CD4-positive, alpha-beta memory T cell (primary cell): ENCODE measurements around the gene MZB1. TPM values are rescaled to one million over a fixed set of nuclear protein-coding genes. Genes with fewer than 3 reads are reported as not detected.

ENCODE experiments used
- CTCF ChIA-PET: fragments of 350-600 bp; sonication (Branson Sonifier 250); formaldehyde crosslinking; loops from one replicate; lab custom pipeline; 2021; ENCODE audit warnings: inconsistent platforms; ENCODE audit not compliant: partially characterized antibody; lab: Charles Lee
- POLR2A ChIA-PET: fragments of 350-600 bp; sonication (Branson Sonifier 250); formaldehyde crosslinking; loops from one replicate; lab custom pipeline; 2021; ENCODE audit not compliant: partially characterized antibody; lab: Charles Lee
- DNase-seq, 5 donors: peaks; one replicate each; pipeline versions ENCODE4 v3.0.0 to v3.0.0-alpha.2; 2020 to 2022; ENCODE audit warnings: mixed read lengths in 1 of 5
- H3K27ac ChIP-seq: one replicate; pipeline ENCODE4 v1.7.0; 2013; ENCODE audit warnings: low read depth, low read length
- H3K27me3 ChIP-seq: 2 replicates; pipeline ENCODE4 v1.7.0; 2013; ENCODE audit warnings: mild to moderate bottlenecking, low read length, moderate library complexity; ENCODE audit not compliant: insufficient read depth
- H3K36me3 ChIP-seq: 2 replicates; pipeline ENCODE4 v1.7.0; 2013; ENCODE audit warnings: mild to moderate bottlenecking, low read length, moderate library complexity; ENCODE audit not compliant: insufficient read depth
- H3K4me1 ChIP-seq: 2 replicates; pipeline ENCODE4 v1.7.0; 2013; ENCODE audit warnings: mild to moderate bottlenecking, low read length, moderate library complexity; ENCODE audit not compliant: insufficient read depth
- H3K4me3 ChIP-seq, 2 donors: one replicate each; pipeline ENCODE4 v1.7.0; 2013; ENCODE audit warnings: low read length in 2 of 2, mild to moderate bottlenecking in 1 of 2
- H3K9me3 ChIP-seq, 2 donors: one replicate each; pipeline ENCODE4 v1.7.0; 2013; ENCODE audit warnings: low read length in 2 of 2, control low read depth in 1 of 2; ENCODE audit not compliant: control insufficient read depth in 1 of 2
- H3K27ac Mint-ChIP-seq, 7 donors: one replicate each; pipeline ENCODE4 v1.8.0; 2020 to 2021; ENCODE audit warnings: mixed read lengths in 7 of 7, mild to moderate bottlenecking in 6 of 7, inconsistent platforms in 3 of 7, moderate library complexity in 3 of 7
- H3K27me3 Mint-ChIP-seq, 2 donors: one replicate each; pipeline ENCODE4 v1.8.0; 2020 to 2021; ENCODE audit warnings: mixed read lengths in 2 of 2
- H3K36me3 Mint-ChIP-seq, 2 donors: one replicate each; pipeline ENCODE4 v1.8.0; 2020 to 2021; ENCODE audit warnings: mixed read lengths in 2 of 2, inconsistent platforms in 1 of 2, mild to moderate bottlenecking in 1 of 2
- H3K4me1 Mint-ChIP-seq, 4 donors: one replicate each; pipeline ENCODE4 v1.8.0; 2020 to 2021; ENCODE audit warnings: mixed read lengths in 4 of 4, mild to moderate bottlenecking in 1 of 4
- H3K4me3 Mint-ChIP-seq, 8 donors: one replicate each; pipeline ENCODE4 v1.8.0; 2020 to 2021; ENCODE audit warnings: mixed read lengths in 8 of 8, mild to moderate bottlenecking in 7 of 8, moderate library complexity in 6 of 8, inconsistent platforms in 3 of 8
- H3K9me3 Mint-ChIP-seq, 8 donors: one replicate each; pipeline ENCODE4 v1.8.0; 2020 to 2021; ENCODE audit warnings: mixed read lengths in 8 of 8, mild to moderate bottlenecking in 5 of 8, inconsistent platforms in 3 of 8, moderate library complexity in 1 of 8
- intact Hi-C: fragments of 100-400 bp; cut with micrococcal nuclease; formaldehyde crosslinking; loops from one replicate; pipeline ENCODE4 v1.15.1; 2023
- polyA plus RNA-seq, 2 donors: library from polyadenylated mRNA; unstranded; fragments of 300-500 nt; fragmentation: Illumina TruSeq; gene quantifications; one replicate each; pipeline ENCODE4 v1.2.3, GENCODE V29; 2021
- total RNA-seq, 2 experiments: library from RNA; stranded (reverse); gene quantifications; one replicate each; pipeline ENCODE4 v1.2.3, GENCODE V29; 2021

The MZB1 gene
- total and polyA plus RNA-seq, 4 experiments from 2014 or later, result 0.84 to 8.2 (median 1.0) TPM

- Mint-ChIP-seq H3K36me3 (peaks cover 2 to 4% of the 10 kb centered on the region in 2 donors), H3K4me3 (peak overlapping the region; percentile 91 to 99 (median 94)), H3K4me1 (peaks cover 16 to 31% (median 22%) of the 10 kb centered on the region in 4 donors), H3K27me3 (no peaks in the 10 kb centered on the region), H3K9me3 (peaks cover 0 to 2% (median 0%) of the 10 kb centered on the region in 8 donors), H3K27ac (peak overlapping the region; percentile 91 to 100 (median 99))
- Histone ChIP-seq H3K36me3 (no peaks in the 10 kb centered on the region), H3K27me3 (no peaks in the 10 kb centered on the region), H3K4me3 (peak overlapping the region in 1 of 2 donors; percentile 90), H3K27ac (peak overlapping the region; percentile 85), H3K9me3 (no peaks in the 10 kb centered on the region), H3K4me1 (peaks cover 20% of the 10 kb centered on the region)
- intact Hi-C loops, result loop anchor here (1.0 to 10.0 kb wide), 9 partner anchors 11 to 827 kb away; partner anchors contain the start of genes DNAJC18, HSPA9, MATR3 and PAIP2
- ChIA-PET CTCF (interaction anchor here (1.2 to 4.3 kb wide), 3 partner anchors 13 to 109 kb away, joined by 5 to 25 read pairs (median 7); partner anchors contain the start of gene MZB1), POLR2A (interaction anchor here (1.1 to 4.7 kb wide), 18 partner anchors 10 to 939 kb away, joined by 3 to 49 read pairs (median 6); partner anchors contain the start of genes DNAJC18, EGR1, ETF1 and MATR3)
- no peak for DNase-seq
Observed at GRCh38 chr5:139404484-139404840, 14.7 kb upstream of the MZB1 start.

- H3K27ac ChIP-seq, result peak within 1 kb of the TSS; percentile 85
- H3K36me3 ChIP-seq, result no peaks in the 10 kb centered on the region
- peaks cover 16 to 31% (median 22%) of the 10 kb centered on the region in 4 donors for H3K4me1 Mint-ChIP-seq
- H3K27ac Mint-ChIP-seq, result peak within 1 kb of the TSS; percentile 91 to 100 (median 99)
- H3K27me3 Mint-ChIP-seq, result no peaks in the 10 kb centered on the region
- intact Hi-C loops, result loop anchor here (1.0 to 10.0 kb wide), 9 partner anchors 11 to 827 kb away; partner anchors contain the start of genes DNAJC18, HSPA9, MATR3 and PAIP2
- peaks cover 4 to 5% of the 10 kb centered on the region in 2 donors for H3K36me3 Mint-ChIP-seq
- peak within 1 kb of the TSS; percentile 71 to 90 for H3K4me3 ChIP-seq
- ChIA-PET CTCF (interaction anchor here (1.0 to 4.3 kb wide), 10 partner anchors 12 to 232 kb away, joined by 3 to 25 read pairs (median 4); partner anchors contain the start of genes MZB1 and PAIP2), POLR2A (interaction anchor here (0.6 to 4.7 kb wide), 23 partner anchors 10 to 939 kb away, joined by 3 to 49 read pairs (median 5); partner anchors contain the start of genes DNAJC18, EGR1, ETF1 and MATR3)
- peaks cover 20% of the 10 kb centered on the region for H3K4me1 ChIP-seq
- H3K9me3 Mint-ChIP-seq, result peaks cover 0 to 2% (median 0%) of the 10 kb centered on the region in 8 donors
- peak; percentile 97 to 98 (median 98) for DNase-seq
- no peaks in the 10 kb centered on the region for H3K9me3 ChIP-seq
- peak within 1 kb of the TSS; percentile 91 to 99 (median 94) for H3K4me3 Mint-ChIP-seq
- H3K27me3 ChIP-seq, result no peaks in the 10 kb centered on the region
Observed at GRCh38 chr5:139403787-139404483, 14.2 kb upstream of the MZB1 start, which contains the start of gene SPATA24. SPATA24 (minus strand) TSS chr5:139404089; CDS start chr5:139404060, 29 bp downstream.

- no peaks in the 10 kb centered on the region for H3K36me3 ChIP-seq
- peaks cover 20% of the 10 kb centered on the region for H3K4me1 ChIP-seq
- Mint-ChIP-seq H3K27ac (peak overlapping the region; percentile 91 to 100 (median 99)), H3K4me3 (peak overlapping the region; percentile 91 to 99 (median 94)), H3K36me3 (peaks cover 4 to 5% of the 10 kb centered on the region in 2 donors), H3K4me1 (peaks cover 16 to 31% (median 22%) of the 10 kb centered on the region in 4 donors), H3K27me3 (no peaks in the 10 kb centered on the region), H3K9me3 (peaks cover 0 to 2% (median 0%) of the 10 kb centered on the region in 8 donors)
- H3K9me3 ChIP-seq, result no peaks in the 10 kb centered on the region
- peak overlapping the region; percentile 85 for H3K27ac ChIP-seq
- intact Hi-C loops, result loop anchor here (5.0 to 10.0 kb wide), 3 partner anchors 206 to 826 kb away; partner anchors contain the start of genes HSPA9 and SIL1
- no peak for DNase-seq
- H3K27me3 ChIP-seq, result no peaks in the 10 kb centered on the region
- peak overlapping the region; percentile 71 to 90 for H3K4me3 ChIP-seq
- ChIA-PET CTCF (interaction anchor here (1.0 to 4.3 kb wide), 11 partner anchors 11 to 233 kb away, joined by 3 to 25 read pairs (median 4); partner anchors contain the start of genes MZB1 and PAIP2), POLR2A (interaction anchor here (0.6 to 4.7 kb wide), 23 partner anchors 11 to 938 kb away, joined by 3 to 49 read pairs (median 5); partner anchors contain the start of genes DNAJC18, EGR1, ETF1 and MATR3)
Observed at GRCh38 chr5:139403418-139403786, 13.7 kb upstream of the MZB1 start.

GRCh38 chr5:139402561-139403158 is 12.9 kb upstream of the MZB1 start:
- ChIA-PET POLR2A (interaction anchor here (0.8 to 4.7 kb wide), 12 partner anchors 10 to 938 kb away, joined by 3 to 49 read pairs (median 6); partner anchors contain the start of genes EGR1, MATR3, MZB1 and PAIP2), CTCF (interaction anchor here (0.8 to 4.3 kb wide), 13 partner anchors 9 to 859 kb away, joined by 3 to 25 read pairs (median 3); partner anchors contain the start of genes ETF1, MZB1 and PAIP2)
- H3K4me1 ChIP-seq, result peaks cover 20% of the 10 kb centered on the region
- DNase-seq, result no peak
- H3K4me1 Mint-ChIP-seq, result peaks cover 16 to 30% (median 22%) of the 10 kb centered on the region in 4 donors
- H3K27ac ChIP-seq, result peak overlapping the region; percentile 85
- no peaks in the 10 kb centered on the region for H3K9me3 ChIP-seq
- H3K36me3 Mint-ChIP-seq, result peaks cover 4 to 5% of the 10 kb centered on the region in 2 donors
- no peak overlapping the region for H3K4me3 ChIP-seq
- H3K9me3 Mint-ChIP-seq, result peaks cover 0 to 2% (median 0%) of the 10 kb centered on the region in 8 donors
- intact Hi-C loops, result loop anchor here (5.0 to 10.0 kb wide), 3 partner anchors 205 to 825 kb away; partner anchors contain the start of genes HSPA9 and SIL1
- no peaks in the 10 kb centered on the region for H3K27me3 Mint-ChIP-seq
- peak overlapping the region; percentile 60 to 96 (median 94) for H3K4me3 Mint-ChIP-seq
- H3K27me3 ChIP-seq, result no peaks in the 10 kb centered on the region
- no peaks in the 10 kb centered on the region for H3K36me3 ChIP-seq
- peak overlapping the region; percentile 91 to 100 (median 99) for H3K27ac Mint-ChIP-seq

- Mint-ChIP-seq H3K4me3 (peak overlapping the region in 1 of 8 donors; percentile 35), H3K36me3 (peaks cover 4 to 5% of the 10 kb centered on the region in 2 donors), H3K27ac (no peak overlapping the region), H3K27me3 (no peaks in the 10 kb centered on the region), H3K9me3 (peaks cover 0 to 2% (median 0%) of the 10 kb centered on the region in 8 donors), H3K4me1 (peaks cover 16 to 26% (median 22%) of the 10 kb centered on the region in 4 donors)
- Histone ChIP-seq H3K27ac (no peak overlapping the region), H3K4me3 (no peak overlapping the region), H3K9me3 (no peaks in the 10 kb centered on the region), H3K4me1 (peaks cover 20% of the 10 kb centered on the region), H3K27me3 (no peaks in the 10 kb centered on the region), H3K36me3 (no peaks in the 10 kb centered on the region)
- no peak for DNase-seq
- ChIA-PET CTCF (interaction anchor here (1.2 to 4.3 kb wide), 3 partner anchors 10 to 151 kb away, joined by 3 to 25 read pairs (median 7); partner anchors contain the start of gene MZB1), POLR2A (interaction anchor here (1.3 to 4.7 kb wide), 2 partner anchors 9 to 108 kb away, joined by 5 to 49 read pairs; partner anchors contain the start of genes MATR3, MZB1 and PROB1)
- intact Hi-C loops, result loop anchor here (5.0 to 10.0 kb wide), 3 partner anchors 204 to 824 kb away; partner anchors contain the start of genes HSPA9 and SIL1
Observed at GRCh38 chr5:139401546-139401945, 11.8 kb upstream of the MZB1 start.

GRCh38 chr5:139399501-139400121 is 9.9 kb upstream of the MZB1 start:
- intact Hi-C loops, result loop anchor here (5.0 to 10.0 kb wide), 3 partner anchors 202 to 822 kb away; partner anchors contain the start of genes HSPA9 and SIL1

More at GRCh38 chr5:139399501-139400121, 9.9 kb upstream of the MZB1 start:
- no peak overlapping the region for H3K4me3 ChIP-seq
- H3K27ac ChIP-seq, result no peak overlapping the region
- Mint-ChIP-seq H3K27ac (no peak overlapping the region), H3K4me1 (peaks cover 16 to 25% (median 21%) of the 10 kb centered on the region in 4 donors), H3K4me3 (no peak overlapping the region), H3K27me3 (no peaks in the 10 kb centered on the region), H3K36me3 (peaks cover 4 to 5% of the 10 kb centered on the region in 2 donors), H3K9me3 (peaks cover 0 to 2% (median 0%) of the 10 kb centered on the region in 8 donors)
- CTCF ChIA-PET, result no interaction called here
- H3K9me3 ChIP-seq, result no peaks in the 10 kb centered on the region
- POLR2A ChIA-PET, result no interaction called here
- H3K27me3 ChIP-seq, result no peaks in the 10 kb centered on the region
- no peaks in the 10 kb centered on the region for H3K36me3 ChIP-seq
- H3K4me1 ChIP-seq, result peaks cover 17% of the 10 kb centered on the region
- no peak for DNase-seq
